Esophagus muscularis mucosa (tissue), 4 donors: ENCODE measurements around the gene OSBPL1A.

ENCODE experiments used
- CTCF ChIP-seq, 3 experiments: fragments of 200-600 bp in 2 of 3; fragments of 450-650 bp in 1 of 3; sonication (generic) in 2 of 3; IDR thresholded peaks; one replicate each; pipeline ENCODE4 v1.5.1; 2017 to 2019; ENCODE audit warnings: antibody characterized with exemption in 3 of 3, mild to moderate bottlenecking in 2 of 3, moderate library complexity in 1 of 3
- EP300 ChIP-seq: sonication (generic); formaldehyde crosslinking; IDR thresholded peaks from one replicate; pipeline ENCODE4 v1.6.1; 2017; ENCODE audit warnings: antibody characterized with exemption
- POLR2AphosphoS5 ChIP-seq, 2 donors: sonication (generic); formaldehyde crosslinking; IDR thresholded peaks; one replicate each; pipeline ENCODE4 v1.6.1; 2017; ENCODE audit warnings: antibody characterized with exemption in 2 of 2

GRCh38 chr18:24232800-24233199 lies 164.8 kb downstream of the OSBPL1A start:
- TF ChIP-seq CTCF (IDR thresholded peaks at IDR 0.05) (no peak), EP300 (no peak), POLR2AphosphoS5 (IDR thresholded peaks at IDR 0.05) (no peak)
